ENCODE data around the gene NF1.

Gene NF1

DNA sequence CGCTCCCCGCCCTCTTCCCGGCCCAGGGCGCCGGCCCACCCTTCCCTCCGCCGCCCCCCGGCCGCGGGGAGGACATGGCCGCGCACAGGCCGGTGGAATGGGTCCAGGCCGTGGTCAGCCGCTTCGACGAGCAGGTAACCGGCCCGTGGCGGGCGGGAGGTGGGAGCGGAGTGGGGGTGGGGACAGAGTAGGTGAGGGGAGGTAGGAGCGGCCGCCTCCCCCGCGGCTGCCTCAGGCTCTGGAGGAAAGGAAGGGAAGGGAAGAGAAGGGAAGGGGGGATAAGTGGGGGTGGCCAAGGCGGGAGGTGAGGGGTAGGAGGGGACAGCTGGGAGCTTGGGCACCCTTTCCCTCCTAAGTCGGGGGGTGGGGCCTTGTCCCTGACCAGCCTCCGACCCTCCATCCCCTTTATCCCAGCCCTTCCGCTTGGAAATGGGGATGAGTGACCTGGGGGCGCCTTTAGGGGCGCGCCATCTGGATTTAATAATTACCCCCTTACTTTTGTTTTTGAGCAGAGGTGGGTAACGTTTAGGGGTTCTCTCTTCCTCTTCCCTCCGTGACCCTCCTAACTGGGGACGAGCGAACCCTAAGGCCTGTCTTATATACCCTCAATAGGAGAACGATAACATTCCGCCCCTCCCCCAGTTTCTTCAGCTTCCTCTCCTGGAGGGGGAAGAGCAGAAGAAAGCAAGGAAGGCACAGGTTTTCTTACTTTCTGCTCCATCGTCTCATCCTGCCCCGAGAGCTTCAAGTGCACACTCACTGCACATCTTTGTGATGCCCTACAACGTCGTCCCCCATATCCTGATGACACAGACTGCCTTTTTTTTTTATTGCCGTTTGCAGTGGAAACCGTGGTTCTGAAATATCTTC lies 694 bp downstream of the NF1 start (continued):
- TF ChIP-seq, protein P1, sequence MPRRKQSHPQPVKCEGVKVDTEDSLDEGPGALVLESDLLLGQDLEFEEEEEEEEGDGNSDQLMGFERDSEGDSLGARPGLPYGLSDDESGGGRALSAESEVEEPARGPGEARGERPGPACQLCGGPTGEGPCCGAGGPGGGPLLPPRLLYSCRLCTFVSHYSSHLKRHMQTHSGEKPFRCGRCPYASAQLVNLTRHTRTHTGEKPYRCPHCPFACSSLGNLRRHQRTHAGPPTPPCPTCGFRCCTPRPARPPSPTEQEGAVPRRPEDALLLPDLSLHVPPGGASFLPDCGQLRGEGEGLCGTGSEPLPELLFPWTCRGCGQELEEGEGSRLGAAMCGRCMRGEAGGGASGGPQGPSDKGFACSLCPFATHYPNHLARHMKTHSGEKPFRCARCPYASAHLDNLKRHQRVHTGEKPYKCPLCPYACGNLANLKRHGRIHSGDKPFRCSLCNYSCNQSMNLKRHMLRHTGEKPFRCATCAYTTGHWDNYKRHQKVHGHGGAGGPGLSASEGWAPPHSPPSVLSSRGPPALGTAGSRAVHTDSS (tag by site-specific recombination; IDR thresholded peaks at IDR 0.05), result peak; percentile 68
- TF ChIP-seq KLF8 (tag by site-specific recombination; IDR thresholded peaks at IDR 0.05), result peak; percentile 52
- no peak for TF ChIP-seq ZNF660 (tag by site-specific recombination; IDR thresholded peaks at IDR 0.05)
- peak; percentile 88 for TF ChIP-seq SP3 (tag by site-specific recombination; IDR thresholded peaks at IDR 0.05)
- TF ChIP-seq, protein P2, sequence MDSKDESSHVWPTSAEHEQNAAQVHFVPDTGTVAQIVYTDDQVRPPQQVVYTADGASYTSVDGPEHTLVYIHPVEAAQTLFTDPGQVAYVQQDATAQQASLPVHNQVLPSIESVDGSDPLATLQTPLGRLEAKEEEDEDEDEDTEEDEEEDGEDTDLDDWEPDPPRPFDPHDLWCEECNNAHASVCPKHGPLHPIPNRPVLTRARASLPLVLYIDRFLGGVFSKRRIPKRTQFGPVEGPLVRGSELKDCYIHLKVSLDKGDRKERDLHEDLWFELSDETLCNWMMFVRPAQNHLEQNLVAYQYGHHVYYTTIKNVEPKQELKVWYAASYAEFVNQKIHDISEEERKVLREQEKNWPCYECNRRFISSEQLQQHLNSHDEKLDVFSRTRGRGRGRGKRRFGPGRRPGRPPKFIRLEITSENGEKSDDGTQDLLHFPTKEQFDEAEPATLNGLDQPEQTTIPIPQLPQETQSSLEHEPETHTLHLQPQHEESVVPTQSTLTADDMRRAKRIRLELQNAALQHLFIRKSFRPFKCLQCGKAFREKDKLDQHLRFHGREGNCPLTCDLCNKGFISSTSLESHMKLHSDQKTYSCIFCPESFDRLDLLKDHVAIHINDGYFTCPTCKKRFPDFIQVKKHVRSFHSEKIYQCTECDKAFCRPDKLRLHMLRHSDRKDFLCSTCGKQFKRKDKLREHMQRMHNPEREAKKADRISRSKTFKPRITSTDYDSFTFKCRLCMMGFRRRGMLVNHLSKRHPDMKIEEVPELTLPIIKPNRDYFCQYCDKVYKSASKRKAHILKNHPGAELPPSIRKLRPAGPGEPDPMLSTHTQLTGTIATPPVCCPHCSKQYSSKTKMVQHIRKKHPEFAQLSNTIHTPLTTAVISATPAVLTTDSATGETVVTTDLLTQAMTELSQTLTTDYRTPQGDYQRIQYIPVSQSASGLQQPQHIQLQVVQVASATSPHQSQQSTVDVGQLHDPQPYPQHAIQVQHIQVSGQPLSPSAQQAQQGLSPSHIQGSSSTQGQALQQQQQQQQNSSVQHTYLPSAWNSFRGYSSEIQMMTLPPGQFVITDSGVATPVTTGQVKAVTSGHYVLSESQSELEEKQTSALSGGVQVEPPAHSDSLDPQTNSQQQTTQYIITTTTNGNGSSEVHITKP (tag by site-specific recombination; IDR thresholded peaks at IDR 0.05), result peak; percentile 71
- peak; percentile 19; the same call in 1 of the 2 replicates for TF ChIP-seq PRDM4 (tag by site-specific recombination; IDR thresholded peaks at IDR 0.05)
- peak; percentile 57 for TF ChIP-seq ZBTB26 (tag by site-specific recombination; optimal IDR thresholded peaks at IDR 0.05)
- peak; percentile 77 for TF ChIP-seq KLF16 (tag by site-specific recombination; IDR thresholded peaks at IDR 0.05)
- TF ChIP-seq ZNF426 (tag by site-specific recombination; IDR thresholded peaks at IDR 0.05), result no peak
- TF ChIP-seq ZNF391 (tag by site-specific recombination; IDR thresholded peaks at IDR 0.05; ENCODE audit: borderline replicate concordance, low read depth), result no peak
- TF ChIP-seq ZBTB11 (tag by site-specific recombination; conservative IDR thresholded peaks at IDR 0.05; ENCODE audit: low read depth), result peak; percentile 74
- TF ChIP-seq, protein P3, sequence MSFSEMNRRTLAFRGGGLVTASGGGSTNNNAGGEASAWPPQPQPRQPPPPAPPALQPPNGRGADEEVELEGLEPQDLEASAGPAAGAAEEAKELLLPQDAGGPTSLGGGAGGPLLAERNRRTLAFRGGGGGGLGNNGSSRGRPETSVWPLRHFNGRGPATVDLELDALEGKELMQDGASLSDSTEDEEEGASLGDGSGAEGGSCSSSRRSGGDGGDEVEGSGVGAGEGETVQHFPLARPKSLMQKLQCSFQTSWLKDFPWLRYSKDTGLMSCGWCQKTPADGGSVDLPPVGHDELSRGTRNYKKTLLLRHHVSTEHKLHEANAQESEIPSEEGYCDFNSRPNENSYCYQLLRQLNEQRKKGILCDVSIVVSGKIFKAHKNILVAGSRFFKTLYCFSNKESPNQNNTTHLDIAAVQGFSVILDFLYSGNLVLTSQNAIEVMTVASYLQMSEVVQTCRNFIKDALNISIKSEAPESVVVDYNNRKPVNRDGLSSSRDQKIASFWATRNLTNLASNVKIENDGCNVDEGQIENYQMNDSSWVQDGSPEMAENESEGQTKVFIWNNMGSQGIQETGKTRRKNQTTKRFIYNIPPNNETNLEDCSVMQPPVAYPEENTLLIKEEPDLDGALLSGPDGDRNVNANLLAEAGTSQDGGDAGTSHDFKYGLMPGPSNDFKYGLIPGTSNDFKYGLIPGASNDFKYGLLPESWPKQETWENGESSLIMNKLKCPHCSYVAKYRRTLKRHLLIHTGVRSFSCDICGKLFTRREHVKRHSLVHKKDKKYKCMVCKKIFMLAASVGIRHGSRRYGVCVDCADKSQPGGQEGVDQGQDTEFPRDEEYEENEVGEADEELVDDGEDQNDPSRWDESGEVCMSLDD (tag by site-specific recombination; IDR thresholded peaks at IDR 0.05), result peak; percentile 84
- 0 out of 2 replicates have a peak, but pooled peaks have one; percentile 27 for TF ChIP-seq BCL11A (tag by site-specific recombination; IDR thresholded peaks at IDR 0.05; ENCODE audit: low read depth)
- peak; percentile 14; the same call in 1 of the 2 replicates for TF ChIP-seq ZEB2 (tag by site-specific recombination; IDR thresholded peaks at IDR 0.05)
- peak; percentile 77 for TF ChIP-seq WT1 (tag by site-specific recombination; IDR thresholded peaks at IDR 0.05)
- TF ChIP-seq KLF7 (tag by site-specific recombination; IDR thresholded peaks at IDR 0.05; ENCODE audit: borderline replicate concordance), result 0 out of 2 replicates have a peak, but pooled peaks have one; percentile 33
- no peak for TF ChIP-seq ZNF114 (tag by site-specific recombination; IDR thresholded peaks at IDR 0.05)
- peak; percentile 96 for TF ChIP-seq ZFHX2 (tag by site-specific recombination; conservative IDR thresholded peaks at IDR 0.05)
- no peak for TF ChIP-seq ZNF2 (tag by site-specific recombination; IDR thresholded peaks at IDR 0.05)
- TF ChIP-seq ZNF529 (tag by site-specific recombination; IDR thresholded peaks at IDR 0.05; ENCODE audit: insufficient replicate concordance), result no peak
- TF ChIP-seq YY1 (tag by site-specific recombination; IDR thresholded peaks at IDR 0.05), result peak; percentile 27; the same call in 1 of the 2 replicates

All from HEK293 (cell line).